IPS-20b (cell line): ENCODE measurements around the gene NFATC3.
"Not testable (repeated sequence)": the region's sequence is repeated elsewhere in the genome, so short reads cannot be mapped to it uniquely, and the experiment has no call there.

ENCODE experiments used
- H3K27ac ChIP-seq: one replicate; pipeline ENCODE4 v1.5.1; 2013; ENCODE audit warnings: low read length
- H3K27me3 ChIP-seq: 2 replicates; pipeline ENCODE4 v1.6.1; 2013; ENCODE audit warnings: mild to moderate bottlenecking, low read length, inconsistent platforms; ENCODE audit not compliant: insufficient read depth
- H3K36me3 ChIP-seq: 2 replicates; pipeline ENCODE4 v1.6.1; 2013; ENCODE audit warnings: low read depth, mild to moderate bottlenecking, inconsistent platforms, low read length, moderate library complexity; ENCODE audit not compliant: insufficient read depth
- H3K4me1 ChIP-seq: 2 replicates; pipeline ENCODE4 v1.6.1; 2013; ENCODE audit warnings: mild to moderate bottlenecking, control low read depth, inconsistent platforms, low read length, moderate library complexity; ENCODE audit not compliant: insufficient read depth
- H3K4me3 ChIP-seq: 2 replicates; pipeline ENCODE4 v1.5.1; 2013; ENCODE audit warnings: mild to moderate bottlenecking, low read length, inconsistent platforms
- H3K9ac ChIP-seq: 2 replicates; pipeline ENCODE4 v1.6.1; 2013; ENCODE audit warnings: low read depth, mild to moderate bottlenecking, inconsistent platforms, low read length, moderate library complexity
- H3K9me3 ChIP-seq: 2 replicates; pipeline ENCODE4 v1.6.1; 2013; ENCODE audit warnings: mild to moderate bottlenecking, low read depth, low read length, inconsistent platforms; ENCODE audit not compliant: insufficient read depth

Gene NFATC3

GRCh38 chr16:68092275-68092674 lies 7.1 kb downstream of the NFATC3 start:
- not testable (repeated sequence) for H3K9ac ChIP-seq, H3K4me3 ChIP-seq, H3K27me3 ChIP-seq, H3K36me3 ChIP-seq, H3K9me3 ChIP-seq, H3K27ac ChIP-seq
- peaks cover 14% of the 10 kb centered on the region; the same call in 1 of the 2 replicates for H3K4me1 ChIP-seq

- Histone ChIP-seq H3K27me3 (no peaks in the 10 kb centered on the region), H3K27ac (no peak overlapping the region), H3K4me1 (peaks cover 14% of the 10 kb centered on the region; the same call in 1 of the 2 replicates), H3K36me3 (no peaks in the 10 kb centered on the region), H3K9ac (no peak overlapping the region), H3K4me3 (no peak overlapping the region), H3K9me3 (no peaks in the 10 kb centered on the region)
These were observed 8.8 kb downstream of the NFATC3 start for GRCh38 chr16:68093816-68094613.

DNA sequence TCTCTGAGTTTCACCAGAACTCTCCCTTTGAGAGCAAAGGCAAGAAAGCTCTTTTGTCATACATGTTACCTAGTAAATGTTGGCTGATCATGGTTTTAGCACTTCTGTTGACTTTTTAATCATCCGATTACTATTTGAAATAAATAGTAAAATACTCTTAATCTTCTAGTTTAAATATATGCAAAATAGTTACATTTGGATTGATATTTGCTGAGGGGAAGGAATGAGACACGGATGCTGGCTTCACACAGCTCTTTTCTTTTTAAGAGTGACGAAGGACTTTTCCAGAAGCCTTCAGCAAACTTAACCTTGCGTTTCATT lies 9.4 kb downstream of the NFATC3 start:
- H3K9ac ChIP-seq: no peak overlapping the region
- no peaks in the 10 kb centered on the region for H3K27me3 ChIP-seq
- H3K4me1 ChIP-seq: peaks cover 14% of the 10 kb centered on the region; the same call in 1 of the 2 replicates
- H3K4me3 ChIP-seq: no peak overlapping the region
- no peaks in the 10 kb centered on the region for H3K36me3 ChIP-seq
- H3K27ac ChIP-seq: no peak overlapping the region
- H3K9me3 ChIP-seq: no peaks in the 10 kb centered on the region

DNA sequence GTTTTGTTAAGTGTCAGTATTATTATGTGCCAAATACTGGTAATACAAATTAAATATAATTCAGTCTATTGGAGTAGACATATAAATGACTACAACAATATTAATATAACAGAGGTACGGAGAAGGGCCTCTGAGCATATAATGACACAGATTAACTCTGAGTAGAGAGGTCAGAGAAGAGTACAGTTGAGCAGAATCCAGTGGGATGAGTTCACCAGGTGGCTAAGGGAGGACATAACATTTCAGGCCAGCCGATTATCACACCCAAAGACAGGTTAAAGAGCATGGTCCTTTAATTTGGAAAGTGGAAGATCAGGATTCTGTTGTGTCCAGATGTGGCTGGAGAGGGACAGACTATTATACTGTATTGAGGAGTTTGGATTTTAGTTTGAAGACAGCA lies 11.3 kb downstream of the NFATC3 start:
- Histone ChIP-seq H3K4me3 (no peak overlapping the region), H3K27me3 (no peaks in the 10 kb centered on the region), H3K27ac (no peak overlapping the region), H3K36me3 (no peaks in the 10 kb centered on the region), H3K9ac (no peak overlapping the region), H3K4me1 (peaks cover 14% of the 10 kb centered on the region; the same call in 1 of the 2 replicates), H3K9me3 (no peaks in the 10 kb centered on the region)

- Histone ChIP-seq H3K27ac (no peak overlapping the region), H3K9me3 (no peaks in the 10 kb centered on the region), H3K9ac (no peak overlapping the region), H3K4me3 (no peak overlapping the region), H3K27me3 (no peaks in the 10 kb centered on the region), H3K4me1 (peaks cover 14% of the 10 kb centered on the region; the same call in 1 of the 2 replicates), H3K36me3 (no peaks in the 10 kb centered on the region)
These were observed 11.9 kb downstream of the NFATC3 start for GRCh38 chr16:68097088-68097487.

GRCh38 chr16:68097895-68098294 lies 12.7 kb downstream of the NFATC3 start:
- Histone ChIP-seq H3K4me3 (no peak overlapping the region), H3K4me1 (peaks cover 16% of the 10 kb centered on the region; the same call in 1 of the 2 replicates), H3K27me3 (no peaks in the 10 kb centered on the region), H3K9me3 (no peaks in the 10 kb centered on the region), H3K36me3 (no peaks in the 10 kb centered on the region), H3K9ac (no peak overlapping the region), H3K27ac (no peak overlapping the region)

GRCh38 chr16:68100488-68100887 lies 15.3 kb downstream of the NFATC3 start:
- H3K36me3 ChIP-seq: no peaks in the 10 kb centered on the region
- peaks cover 5% of the 10 kb centered on the region; the same call in 1 of the 2 replicates for H3K4me1 ChIP-seq
- no peaks in the 10 kb centered on the region for H3K9me3 ChIP-seq
- no peaks in the 10 kb centered on the region for H3K27me3 ChIP-seq
- H3K27ac ChIP-seq: no peak overlapping the region
- no peak overlapping the region for H3K9ac ChIP-seq
- no peak overlapping the region for H3K4me3 ChIP-seq

DNA sequence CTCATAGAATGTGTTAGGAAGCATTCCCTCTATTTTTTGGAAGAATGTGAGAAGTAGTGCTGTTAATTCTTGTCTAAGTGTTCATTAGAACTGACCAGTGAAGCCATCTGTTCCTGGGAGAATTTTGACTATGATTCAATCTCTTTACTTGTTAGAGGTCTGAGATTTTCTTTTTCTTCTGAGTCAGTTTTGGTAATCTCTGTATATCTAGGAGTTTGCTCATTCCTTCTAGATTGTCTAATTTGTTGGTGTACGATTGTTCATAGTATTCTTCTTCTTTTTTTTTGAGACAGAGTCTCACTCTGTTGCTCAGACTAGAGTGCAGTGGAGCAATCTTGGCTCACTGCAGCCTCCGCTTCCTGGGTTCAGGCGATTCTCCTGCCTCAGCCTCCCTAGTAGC lies 20.4 kb downstream of the NFATC3 start:
- H3K9ac ChIP-seq: no peak overlapping the region
- peaks cover 2% of the 10 kb centered on the region; the same call in 1 of the 2 replicates for H3K4me1 ChIP-seq
- no peaks in the 10 kb centered on the region for H3K36me3 ChIP-seq
- no peaks in the 10 kb centered on the region for H3K27me3 ChIP-seq
- no peak overlapping the region for H3K4me3 ChIP-seq
- H3K9me3 ChIP-seq: no peaks in the 10 kb centered on the region
- H3K27ac ChIP-seq: no peak overlapping the region

- H3K9me3 ChIP-seq, H3K4me1 ChIP-seq, H3K4me3 ChIP-seq, H3K9ac ChIP-seq, H3K27ac ChIP-seq, H3K27me3 ChIP-seq, H3K36me3 ChIP-seq: not testable (repeated sequence)
These were observed 22.2 kb downstream of the NFATC3 start for GRCh38 chr16:68107230-68107928.

DNA sequence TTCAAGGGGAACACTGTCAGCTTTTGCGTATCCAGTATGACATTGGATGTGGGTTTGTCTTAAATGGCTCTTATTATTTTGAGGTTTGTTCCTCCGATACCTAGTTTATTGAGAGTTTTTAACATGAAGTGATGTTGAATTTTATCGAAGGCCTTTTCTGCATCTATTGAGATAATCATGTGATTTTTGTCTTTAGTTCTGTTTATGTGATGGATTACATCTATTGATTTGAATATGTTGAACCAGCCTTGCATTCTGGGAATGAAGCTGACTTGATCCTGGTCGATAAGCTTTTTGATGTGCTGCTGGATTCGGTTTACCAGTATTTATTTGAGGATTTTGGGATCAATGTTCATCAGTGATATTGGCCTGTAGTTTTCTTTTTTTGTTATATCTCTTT lies 24.0 kb downstream of the NFATC3 start:
- not testable (repeated sequence) for H3K9ac ChIP-seq, H3K9me3 ChIP-seq, H3K4me1 ChIP-seq, H3K36me3 ChIP-seq, H3K27ac ChIP-seq, H3K4me3 ChIP-seq, H3K27me3 ChIP-seq

- not testable (repeated sequence) for H3K27me3 ChIP-seq, H3K36me3 ChIP-seq, H3K4me1 ChIP-seq, H3K9ac ChIP-seq, H3K27ac ChIP-seq, H3K4me3 ChIP-seq, H3K9me3 ChIP-seq
These were observed 25.4 kb downstream of the NFATC3 start for GRCh38 chr16:68110611-68111010.

GRCh38 chr16:68111379-68111778 lies 26.2 kb downstream of the NFATC3 start:
- H3K4me3 ChIP-seq: no peak overlapping the region; the same call in 1 of the 2 replicates
- no peaks in the 10 kb centered on the region for H3K36me3 ChIP-seq
- no peaks in the 10 kb centered on the region for H3K4me1 ChIP-seq
- no peaks in the 10 kb centered on the region for H3K27me3 ChIP-seq
- peaks cover 5% of the 10 kb centered on the region; the same call in 1 of the 2 replicates for H3K9me3 ChIP-seq
- no peak overlapping the region for H3K27ac ChIP-seq
- H3K9ac ChIP-seq: no peak overlapping the region
